ENCODE data around the gene WNT7B. TPM values are rescaled to one million over a fixed set of nuclear protein-coding genes. Genes with fewer than 3 reads are reported as not detected.

The WNT7B gene
- total RNA-seq, 1 donor from 2014 or later, result 14.5 TPM

DNA sequence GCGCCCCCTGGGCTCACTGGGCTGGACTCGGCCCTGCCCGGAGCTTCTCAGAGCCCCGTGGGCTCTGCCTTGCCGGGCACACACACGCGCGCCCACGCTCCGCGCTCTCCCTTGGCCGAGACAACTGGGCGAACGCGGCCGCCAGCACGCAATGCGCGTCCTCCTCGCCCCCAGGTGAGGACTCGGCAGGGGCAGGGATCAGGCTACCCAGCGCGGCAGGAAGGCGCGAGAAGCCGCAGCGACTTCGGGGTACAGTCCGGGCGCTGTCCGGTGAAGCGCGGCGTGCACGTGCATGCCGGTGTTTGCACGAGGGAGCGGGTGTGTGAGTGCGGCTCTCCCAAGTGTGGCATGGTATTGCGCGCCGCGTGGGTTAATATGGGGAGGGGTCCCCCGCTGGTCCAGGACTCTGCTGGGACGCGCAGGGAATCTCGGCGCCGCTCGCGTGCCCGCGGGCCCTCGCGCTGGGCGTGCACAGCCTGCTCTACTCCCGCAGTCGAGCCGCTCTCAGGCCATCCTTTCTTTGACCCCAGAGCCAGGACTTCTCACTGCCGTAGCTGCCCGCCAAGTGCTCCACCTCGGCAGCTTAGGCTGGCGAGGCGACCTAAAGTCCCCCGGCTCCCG, 5.4 kb downstream of the WNT7B start:
- DNase-seq (ENCODE audit: low read depth), result no peak

DNA sequence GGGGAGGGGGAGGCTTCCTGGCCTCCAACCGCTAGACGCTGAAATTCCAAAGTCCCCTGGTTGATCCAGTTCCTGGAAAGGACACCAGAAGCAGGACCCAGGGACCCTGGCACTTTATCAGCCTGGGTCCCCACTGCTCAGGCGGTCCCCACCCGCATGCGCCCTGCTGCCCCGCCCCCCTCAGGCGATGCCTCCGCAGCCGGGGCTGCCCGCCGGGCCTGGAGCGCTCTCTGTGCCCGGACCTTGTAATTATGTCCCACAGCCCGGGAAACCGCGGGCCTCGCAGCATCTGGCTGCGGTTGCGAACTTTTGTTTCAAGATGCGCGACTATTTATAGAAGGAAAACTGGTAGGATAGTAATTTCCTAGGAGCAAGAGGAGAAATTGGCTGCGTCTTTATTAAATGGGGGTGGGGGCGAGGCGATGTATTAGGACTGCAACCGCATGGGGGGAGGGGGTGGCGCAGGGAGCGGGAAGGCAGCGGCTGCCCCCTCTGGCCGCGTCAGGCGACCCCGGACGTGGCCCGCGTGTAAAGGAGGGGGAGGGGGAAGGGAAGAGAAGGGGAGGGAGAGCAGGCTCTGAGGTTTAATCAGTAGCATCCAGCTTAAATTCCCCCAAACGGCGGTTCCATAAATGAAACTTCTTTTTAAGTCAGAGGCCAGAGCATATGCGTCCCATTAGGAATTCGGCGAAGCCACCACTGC, 6.1 kb downstream of the WNT7B start:
- DNase-seq (ENCODE audit: low read depth), result no peak

DNA sequence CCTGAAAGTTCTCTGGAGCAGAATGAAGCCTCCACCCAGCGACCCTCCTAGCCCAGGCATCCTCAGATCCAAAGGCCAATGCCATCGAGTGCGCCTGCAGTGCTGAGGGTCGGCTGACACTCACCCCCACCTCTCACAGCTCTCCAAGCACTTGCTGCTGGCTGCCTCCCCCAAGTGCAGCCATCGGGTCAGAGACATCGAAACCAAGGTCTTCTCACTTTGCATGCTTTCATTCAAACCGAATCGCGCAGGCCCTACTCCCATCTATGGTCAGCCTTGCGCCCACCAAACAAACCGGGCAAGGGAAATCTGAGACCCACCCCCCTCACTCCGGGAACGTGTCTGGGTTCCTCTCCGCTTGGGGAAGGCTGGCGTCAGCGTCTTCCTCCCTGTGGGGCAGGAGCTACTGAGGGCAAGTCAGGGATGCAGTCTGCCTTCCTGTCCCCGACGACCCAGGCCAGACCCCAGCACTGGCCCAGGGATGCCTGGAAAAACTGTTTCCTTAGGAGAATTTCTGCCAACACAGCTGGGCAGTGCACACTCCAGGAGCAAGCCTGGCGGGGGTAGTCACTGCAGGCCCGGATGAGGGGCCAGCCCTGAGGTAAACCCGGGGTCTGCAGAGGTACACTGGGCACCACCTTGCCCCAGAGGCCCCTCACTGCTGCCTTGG, 7.0 kb downstream of the WNT7B start:
- no peak for DNase-seq (ENCODE audit: low read depth)

DNA sequence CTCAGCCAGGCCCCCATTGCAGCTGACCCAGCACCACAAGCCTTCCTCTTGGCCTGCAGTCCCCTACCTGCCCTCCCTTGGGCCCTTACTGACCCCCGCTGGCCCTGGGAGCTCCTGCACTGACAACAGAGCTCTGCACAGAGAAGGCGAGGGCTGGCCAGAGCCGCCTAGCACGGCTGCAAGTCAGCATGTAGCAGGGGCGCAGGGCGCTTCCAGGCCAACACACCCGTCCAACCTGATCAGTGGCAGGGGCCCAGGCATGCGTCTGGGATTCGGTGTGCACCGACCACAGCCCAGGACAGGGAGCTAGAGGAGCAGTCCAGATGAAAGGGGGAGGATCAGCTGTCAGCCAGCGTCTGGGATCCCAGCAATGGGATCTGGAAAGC, 7.6 kb downstream of the WNT7B start:
- no peak for DNase-seq (ENCODE audit: low read depth)

DNA sequence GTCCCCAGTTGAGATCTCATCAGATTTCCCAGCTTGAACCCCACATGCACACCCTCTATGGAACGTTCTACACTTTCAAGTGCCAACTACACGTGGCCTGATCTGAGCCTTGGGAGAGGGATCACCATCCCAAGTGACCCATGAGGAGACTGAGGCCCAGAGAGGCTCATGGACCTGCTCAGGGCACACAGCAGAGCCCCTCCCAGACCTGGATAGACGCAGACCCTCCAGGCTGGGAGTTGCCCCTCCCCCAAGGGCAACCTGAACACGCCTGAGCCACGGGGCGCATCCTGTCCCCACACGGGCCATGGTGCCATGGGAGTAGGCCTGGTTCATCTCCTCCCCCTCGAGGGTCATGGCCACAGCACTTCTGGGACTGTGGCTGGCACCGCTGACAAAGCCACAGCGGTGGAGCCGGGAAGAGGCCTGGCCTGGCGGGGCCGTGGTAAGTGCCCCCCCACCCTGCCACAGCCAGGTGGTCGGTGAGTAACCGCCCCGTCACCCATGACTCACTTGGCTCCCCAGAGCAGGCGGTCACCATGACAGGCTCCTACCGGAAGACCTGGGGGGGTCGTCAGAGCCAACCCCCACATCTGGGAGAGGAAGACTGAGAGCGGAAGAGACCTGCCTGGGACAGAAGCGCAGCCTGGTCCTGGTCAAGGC, 8.1 kb downstream of the WNT7B start:
- DNase-seq (ENCODE audit: low read depth), result peak; percentile 84

DNA sequence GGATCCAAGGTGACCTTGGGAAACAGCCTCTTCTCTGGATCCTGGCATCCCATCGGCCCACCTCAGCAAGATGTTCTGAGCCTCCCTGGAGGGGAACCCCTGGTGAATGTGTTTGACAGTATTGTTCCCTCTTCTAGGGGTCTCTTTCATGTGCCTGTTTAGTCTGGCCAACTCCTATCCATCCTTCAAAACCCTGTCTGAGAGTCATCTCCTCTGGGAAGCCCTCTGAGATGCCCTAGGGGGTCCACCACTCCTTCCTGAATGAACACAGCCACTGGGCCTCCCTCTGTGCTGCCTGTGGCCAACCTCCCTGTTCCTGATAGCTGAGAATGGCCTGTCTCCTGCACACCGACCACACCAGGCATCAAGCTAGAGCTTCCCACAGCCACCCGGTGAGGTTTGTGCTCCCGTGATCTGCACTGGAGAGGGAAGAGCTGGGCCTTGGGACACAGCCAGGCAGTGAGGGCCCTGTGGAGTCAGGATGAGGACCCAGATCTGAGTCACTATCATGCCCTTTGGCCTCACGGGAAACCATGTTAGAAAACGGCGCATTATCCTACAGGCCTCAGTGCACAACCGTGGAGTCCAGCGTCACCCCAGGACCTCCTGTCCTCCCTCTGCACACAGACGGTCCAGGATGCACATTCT, 8.8 kb downstream of the WNT7B start:
- peak; percentile 56 for DNase-seq (ENCODE audit: low read depth)

DNA sequence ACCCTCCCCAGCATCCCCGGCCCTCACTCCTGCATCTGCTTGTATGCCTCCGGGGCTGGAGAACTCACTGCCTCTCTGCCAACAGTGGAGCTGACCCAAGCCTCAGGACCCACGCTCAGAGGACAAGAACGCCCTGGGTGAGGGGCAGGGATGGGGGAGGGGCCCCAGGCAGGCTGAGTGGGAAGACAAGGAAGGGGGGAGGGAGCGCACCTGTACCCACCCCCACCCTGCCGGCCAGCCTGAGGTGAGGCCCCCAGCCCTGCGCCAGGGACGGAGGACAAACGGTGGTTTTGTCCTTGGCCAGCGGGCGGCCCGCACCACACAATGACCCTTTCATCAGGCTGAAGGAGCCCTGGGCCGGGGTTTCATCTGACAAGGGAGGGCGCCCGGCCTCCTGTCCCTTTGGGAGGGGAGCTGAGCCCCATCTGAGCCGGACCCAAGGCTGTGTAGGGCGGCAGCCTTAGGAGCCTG, 10.0 kb downstream of the WNT7B start:
- DNase-seq (ENCODE audit: low read depth), result no peak

DNA sequence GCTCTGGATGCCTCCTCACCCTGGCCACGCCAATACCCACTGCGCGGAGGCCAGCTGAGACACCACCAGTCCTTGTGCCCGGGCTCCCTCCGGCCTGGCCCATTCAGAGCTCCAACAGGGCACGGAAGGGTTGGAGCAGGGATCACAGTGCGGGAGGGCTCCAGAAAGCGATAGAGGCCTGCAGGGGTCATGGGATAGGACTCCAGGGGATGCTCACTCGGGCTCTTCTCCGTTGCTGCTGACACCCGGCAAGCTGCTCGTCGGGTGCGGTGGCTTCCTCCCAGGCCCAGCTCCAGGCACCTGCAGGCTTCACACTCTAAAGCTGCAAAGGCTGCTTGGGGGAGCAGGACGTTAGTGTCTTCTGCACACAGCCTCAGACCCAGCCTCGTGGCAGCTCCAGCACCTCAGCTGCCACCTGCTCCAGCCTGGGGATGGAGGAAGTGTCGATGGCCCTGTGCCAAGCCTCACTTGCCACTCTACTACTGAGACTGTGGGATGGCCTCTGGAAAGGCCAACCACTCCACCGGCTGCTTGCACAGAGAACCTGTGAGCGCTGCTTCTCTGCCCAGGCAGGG, 10.6 kb downstream of the WNT7B start:
- DNase-seq (ENCODE audit: low read depth), result no peak

DNA sequence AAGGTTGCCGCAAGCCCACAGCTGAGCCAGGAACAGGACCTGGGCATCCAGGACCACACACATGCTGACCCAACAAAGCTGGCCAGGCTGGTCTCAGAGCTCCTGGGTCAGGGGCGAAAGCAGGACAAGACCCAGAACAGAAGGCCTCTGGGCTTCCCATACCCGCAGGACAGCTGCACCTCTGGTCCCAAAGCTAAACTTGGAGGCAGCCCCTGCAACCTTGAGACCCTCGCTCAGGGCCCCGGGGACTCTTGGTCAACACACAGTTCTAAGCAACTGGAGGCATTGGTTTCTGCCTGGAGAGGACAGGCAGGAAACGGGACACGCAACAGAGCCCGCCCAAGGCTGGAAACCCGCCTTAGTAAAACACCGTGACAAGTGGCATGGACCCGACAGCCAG, 11.4 kb downstream of the WNT7B start:
- DNase-seq (ENCODE audit: low read depth), result no peak

DNA sequence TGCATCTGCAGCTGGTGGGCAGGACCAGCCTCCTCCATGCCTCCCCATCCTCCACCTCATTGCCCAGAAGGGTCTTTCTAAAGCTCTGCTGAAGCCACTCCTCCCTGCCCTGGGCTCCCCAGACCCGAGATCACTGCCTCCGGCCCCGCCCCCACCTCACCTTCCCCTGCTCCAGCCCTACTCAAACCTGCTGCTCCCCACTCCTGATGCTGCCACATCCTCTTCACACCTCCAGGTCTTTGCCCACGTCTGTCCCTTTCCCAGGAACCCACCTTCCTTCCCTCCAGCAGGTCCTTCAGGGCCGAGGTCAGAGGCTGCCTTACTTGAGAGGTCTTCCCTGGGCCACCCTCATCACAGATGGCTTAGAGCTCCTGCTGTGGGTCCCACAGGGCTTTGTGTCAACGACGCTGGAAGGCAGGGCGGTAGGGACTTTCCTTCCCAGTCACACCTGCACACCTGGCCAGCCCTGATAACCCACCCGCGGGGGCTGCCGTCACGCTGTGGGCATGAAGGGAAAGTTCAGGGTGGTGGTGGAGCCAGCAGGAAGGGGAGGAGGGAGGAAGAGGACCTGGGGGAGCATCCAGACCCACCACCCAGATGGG, 11.9 kb downstream of the WNT7B start:
- DNase-seq (ENCODE audit: low read depth), result no peak

DNA sequence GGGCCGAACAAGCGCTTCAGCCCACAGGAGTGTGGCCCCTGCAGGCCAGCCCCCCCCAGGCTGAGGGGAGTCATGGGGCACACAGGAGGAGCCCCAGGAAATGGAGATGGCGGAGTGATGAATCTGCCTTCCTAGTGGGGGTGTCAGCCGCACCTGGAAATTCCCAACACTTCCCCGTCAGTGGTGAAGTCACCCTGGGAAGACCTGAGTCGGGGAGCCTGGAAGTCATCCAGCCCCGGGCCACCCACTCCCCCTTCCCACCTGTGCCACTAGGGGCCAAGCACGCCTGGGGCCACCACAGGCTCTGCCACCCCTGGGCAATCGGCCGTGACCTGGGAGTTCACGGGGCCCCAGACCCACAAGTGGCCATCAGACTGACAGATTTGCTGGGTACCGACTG, 12.6 kb downstream of the WNT7B start:
- no peak for DNase-seq (ENCODE audit: low read depth)

DNA sequence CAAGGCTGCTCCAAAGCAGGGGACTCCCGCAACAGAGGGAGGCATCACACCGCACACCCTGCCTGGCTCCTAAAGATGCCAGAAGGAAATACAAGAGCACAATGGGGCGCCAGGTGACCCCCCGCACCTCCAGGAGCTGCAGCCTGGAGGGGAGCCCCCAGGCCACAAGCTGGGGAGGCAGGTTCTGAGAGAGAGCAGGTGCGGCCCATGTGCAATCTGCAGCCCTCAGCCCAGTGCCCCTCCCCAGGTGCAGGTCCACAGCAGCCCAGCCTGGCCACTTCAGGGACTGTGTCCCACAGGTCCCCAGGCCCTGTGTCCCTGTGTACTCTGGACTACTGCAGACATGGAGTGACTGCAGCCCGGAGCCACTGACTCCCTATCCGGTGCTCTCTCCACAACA, 13.1 kb downstream of the WNT7B start:
- DNase-seq (ENCODE audit: low read depth), result no peak

DNA sequence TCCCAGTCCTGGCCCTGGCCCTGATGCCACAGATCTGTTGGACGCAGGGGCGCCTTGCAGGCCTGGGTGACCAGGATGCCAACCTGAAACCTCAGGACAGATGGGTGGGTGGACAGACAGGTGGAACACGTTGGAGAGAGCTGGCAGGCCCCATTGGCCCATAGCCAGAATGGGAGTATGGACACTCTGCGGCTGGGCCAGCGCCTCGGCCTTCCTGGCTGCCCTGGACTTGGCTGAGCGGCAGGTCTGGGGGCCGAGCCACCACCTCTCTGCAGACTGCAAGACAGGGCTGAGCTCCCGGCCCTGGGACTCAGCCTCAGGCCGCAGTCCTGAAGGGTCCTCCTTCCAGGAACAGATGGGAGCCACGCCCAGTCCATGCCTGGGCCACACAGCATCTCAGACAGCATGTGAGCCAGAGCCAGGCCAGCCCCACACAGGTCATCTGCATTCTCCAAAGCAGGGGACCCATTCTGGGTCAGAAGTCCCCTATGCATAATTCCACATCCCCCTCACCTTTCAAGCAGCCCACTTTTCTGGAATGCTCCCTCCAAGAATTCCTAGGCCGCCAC, 14.1 kb downstream of the WNT7B start:
- DNase-seq (ENCODE audit: low read depth), result no peak

DNA sequence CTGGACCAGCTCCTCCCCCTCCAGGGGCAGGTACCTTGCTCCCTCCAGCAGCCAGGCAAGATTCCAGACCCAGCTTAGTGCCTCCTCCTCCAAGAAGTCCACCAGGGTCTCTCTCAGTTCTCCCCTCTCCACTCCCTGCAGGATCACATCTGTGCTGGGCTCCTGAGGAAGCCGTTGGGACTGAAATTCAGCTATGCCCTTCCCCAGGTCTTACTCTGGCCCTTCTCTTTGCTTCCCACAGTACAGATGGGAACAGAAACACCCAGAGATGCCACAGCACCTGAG, 14.6 kb downstream of the WNT7B start:
- DNase-seq (ENCODE audit: low read depth), result no peak

DNA sequence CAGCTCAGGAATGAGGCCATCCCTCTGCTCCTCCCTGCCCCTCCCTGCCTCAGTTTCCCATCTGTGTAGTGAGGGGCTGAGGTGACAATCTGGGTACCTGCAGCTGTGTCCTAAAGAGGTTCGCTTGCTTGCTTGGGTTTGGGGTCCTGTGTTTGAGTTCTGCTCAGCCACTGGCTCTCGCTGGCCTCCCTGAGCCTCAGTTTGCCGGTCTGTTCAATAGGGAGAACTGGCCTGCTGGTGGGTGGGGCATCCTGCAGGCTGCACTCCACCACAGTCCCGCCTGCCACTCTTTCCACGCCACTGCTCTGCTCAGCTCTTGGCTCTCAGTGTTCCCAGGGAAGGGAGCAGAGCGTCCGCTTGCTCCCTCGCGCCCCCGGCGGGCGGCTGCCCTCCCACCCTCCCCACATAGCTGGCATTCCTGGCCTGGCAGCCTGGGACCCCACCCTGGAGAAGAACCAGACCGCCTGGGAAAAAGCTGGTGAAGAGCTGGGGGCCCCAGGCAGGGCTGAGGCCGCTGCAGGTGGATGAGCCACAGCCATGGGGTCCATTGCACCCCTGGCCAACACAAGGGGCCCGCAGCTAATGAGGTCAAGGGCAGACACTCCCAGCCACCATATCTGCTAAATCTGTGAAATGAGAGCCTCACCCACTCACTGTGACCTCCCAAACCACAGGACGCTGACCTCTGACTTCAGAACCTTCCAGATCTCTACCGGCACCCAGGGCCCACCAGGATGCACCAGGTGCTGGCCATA, 15.1 kb downstream of the WNT7B start:
- no peak for DNase-seq (ENCODE audit: low read depth)

DNA sequence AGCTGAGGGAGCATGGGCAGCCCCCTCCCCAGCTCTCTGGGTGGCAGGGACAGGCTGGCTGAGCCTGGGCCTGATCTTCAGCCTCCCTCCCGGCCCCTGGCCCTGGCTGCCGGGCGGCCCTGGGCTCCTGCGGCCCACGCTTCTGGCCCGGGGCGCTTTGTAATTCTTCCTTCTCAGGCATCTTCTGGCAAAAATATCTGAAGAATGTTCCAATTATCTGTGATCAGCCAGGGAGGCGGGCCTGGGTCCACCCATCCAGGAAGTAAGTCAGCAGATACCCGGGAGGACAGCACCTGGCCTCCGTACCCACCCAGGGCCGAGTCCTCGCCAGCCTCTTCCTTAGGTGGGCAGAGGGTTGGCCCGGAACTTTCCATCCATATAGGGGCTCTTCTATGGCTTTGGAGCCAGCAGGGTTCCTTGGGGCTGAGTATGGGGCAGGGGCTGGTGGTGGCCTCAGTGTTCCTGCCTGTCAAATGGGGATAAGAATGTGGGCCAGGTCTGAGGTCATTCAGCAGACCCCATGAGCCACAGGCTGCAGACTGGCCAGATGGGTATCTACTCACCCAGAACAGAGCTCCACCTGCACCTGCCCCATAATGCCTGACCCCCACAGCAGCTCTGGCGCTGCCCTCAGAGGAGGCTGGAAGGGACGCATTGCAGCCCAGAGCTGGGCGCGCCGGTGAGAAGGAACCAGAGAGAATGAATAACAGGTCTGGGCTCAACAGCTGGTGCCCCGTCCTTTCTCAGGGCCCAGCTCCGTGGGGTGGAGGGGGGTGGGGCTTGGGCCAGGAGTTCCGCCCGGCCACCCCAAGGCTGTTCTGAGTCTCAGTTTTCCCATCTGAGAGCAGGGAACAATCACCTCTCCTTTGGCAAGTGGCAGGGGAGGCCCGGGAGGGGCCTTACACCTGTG, 16.2 kb downstream of the WNT7B start:
- DNase-seq (ENCODE audit: low read depth), result no peak

DNA sequence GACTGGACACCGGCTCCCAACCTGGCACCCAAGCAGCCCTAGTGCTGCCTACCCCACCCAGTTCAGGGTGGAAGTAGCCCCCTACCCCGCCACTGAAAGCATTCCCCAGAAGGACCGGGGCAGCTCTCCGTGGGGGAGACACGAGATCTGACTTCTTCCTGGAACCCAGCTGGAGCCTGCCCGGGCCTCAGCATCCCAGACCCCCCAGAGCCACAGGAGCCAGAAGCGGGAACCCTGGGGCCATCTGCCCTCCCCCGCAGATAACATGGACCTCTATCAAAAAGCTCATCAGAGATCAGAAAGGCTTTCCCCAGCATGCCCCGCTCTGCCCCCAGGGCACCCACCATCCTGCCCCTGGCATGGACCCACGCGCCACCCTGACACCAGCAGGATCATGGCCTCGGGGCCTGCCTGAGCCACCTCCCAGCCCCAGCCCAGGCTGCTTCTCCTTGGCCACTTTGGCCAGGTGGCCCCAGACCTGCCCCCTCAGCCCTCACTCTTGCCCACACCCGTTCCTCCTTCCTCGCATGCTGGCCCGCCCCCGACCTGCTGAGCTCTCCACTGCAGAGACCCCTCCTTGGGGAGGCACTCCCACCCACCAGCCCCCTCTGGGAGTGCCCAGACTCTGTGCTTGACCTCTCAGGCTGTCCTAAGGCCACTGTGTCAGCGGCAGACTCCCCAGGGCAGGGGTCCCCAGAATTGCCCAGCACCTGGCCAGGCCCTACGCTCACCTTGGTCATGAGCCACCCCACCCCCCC, 17.1 kb downstream of the WNT7B start:
- DNase-seq (ENCODE audit: low read depth), result no peak

DNA sequence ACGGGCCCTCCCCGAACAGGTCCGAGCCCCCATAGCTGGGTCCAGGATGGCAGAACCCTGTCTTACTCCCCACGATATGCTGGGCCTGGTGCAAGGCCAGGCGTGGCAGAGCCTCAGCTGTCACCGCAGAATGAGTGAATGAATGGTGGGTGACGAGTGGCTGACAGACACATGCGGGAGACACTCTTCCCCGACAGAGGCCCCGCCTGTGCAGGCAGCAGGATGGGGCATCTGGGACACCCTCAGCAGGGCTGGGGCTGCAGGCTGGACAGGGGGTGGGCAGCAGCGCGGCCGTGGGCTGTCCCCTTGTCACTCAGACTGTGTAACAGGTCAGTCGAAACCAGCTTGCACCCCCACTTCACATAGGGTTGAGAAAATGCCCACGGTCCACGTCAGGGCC, 18.0 kb downstream of the WNT7B start:
- DNase-seq (ENCODE audit: low read depth), result no peak

DNA sequence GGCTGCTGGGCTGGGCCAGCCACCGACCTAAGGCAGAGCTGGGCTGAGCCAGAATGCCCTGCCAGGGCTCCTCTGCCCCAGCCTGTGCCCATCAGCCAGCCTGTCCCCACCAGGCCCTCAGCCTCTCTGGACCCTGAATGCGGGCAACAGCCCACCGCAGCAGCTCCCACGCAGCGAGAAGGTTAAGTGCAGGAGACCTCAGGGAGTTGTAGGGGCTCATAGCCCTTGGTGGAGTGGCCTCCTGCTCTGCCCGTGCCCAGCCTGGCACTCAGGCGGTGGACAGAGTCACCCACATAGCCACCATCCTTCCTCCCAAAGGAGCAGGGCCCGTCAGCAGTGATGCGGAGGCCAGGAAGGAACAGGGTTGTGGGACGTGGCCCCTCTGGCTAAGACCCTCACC, 19.1 kb downstream of the WNT7B start:
- DNase-seq (ENCODE audit: low read depth), result no peak
